ENCODE data around the gene KCNJ2. TPM values are rescaled to one million over a fixed set of nuclear protein-coding genes. Genes with fewer than 3 reads are reported as not detected.

The KCNJ2 gene
- total RNA-seq, 1 donor from 2014 or later, result 1.3 TPM

- TF ChIP-seq CTCF (IDR thresholded peaks at IDR 0.05; ENCODE audit: partially characterized antibody, unreplicated experiment), result no peak
- Mint-ChIP-seq H3K9me3 (ENCODE audit: unreplicated experiment) (no peaks in the 10 kb centered on the region), H3K4me3 (ENCODE audit: unreplicated experiment) (no peak overlapping the region), H3K36me3 (ENCODE audit: unreplicated experiment) (no peaks in the 10 kb centered on the region), H3K27me3 (ENCODE audit: unreplicated experiment) (no peaks in the 10 kb centered on the region), H3K27ac (ENCODE audit: unreplicated experiment) (no peak overlapping the region), H3K4me1 (ENCODE audit: low read depth, unreplicated experiment) (no peaks in the 10 kb centered on the region)
- DNase-seq, result no peak
Observed at GRCh38 chr17:70183508-70183907, 14.2 kb downstream of the KCNJ2 start.

GRCh38 chr17:70184207-70184606, 14.9 kb downstream of the KCNJ2 start:
- no peak overlapping the region for H3K27ac Mint-ChIP-seq (ENCODE audit: unreplicated experiment)
- no peaks in the 10 kb centered on the region for H3K9me3 Mint-ChIP-seq (ENCODE audit: unreplicated experiment)
- no peaks in the 10 kb centered on the region for H3K27me3 Mint-ChIP-seq (ENCODE audit: unreplicated experiment)
- no peaks in the 10 kb centered on the region for H3K4me1 Mint-ChIP-seq (ENCODE audit: low read depth, unreplicated experiment)
- no peaks in the 10 kb centered on the region for H3K36me3 Mint-ChIP-seq (ENCODE audit: unreplicated experiment)
- no peak for TF ChIP-seq CTCF (IDR thresholded peaks at IDR 0.05; ENCODE audit: partially characterized antibody, unreplicated experiment)
- no peak overlapping the region for H3K4me3 Mint-ChIP-seq (ENCODE audit: unreplicated experiment)
- no peak for DNase-seq

- Mint-ChIP-seq H3K27me3 (ENCODE audit: unreplicated experiment) (no peaks in the 10 kb centered on the region), H3K36me3 (ENCODE audit: unreplicated experiment) (no peaks in the 10 kb centered on the region), H3K4me3 (ENCODE audit: unreplicated experiment) (no peak overlapping the region), H3K27ac (ENCODE audit: unreplicated experiment) (no peak overlapping the region), H3K4me1 (ENCODE audit: low read depth, unreplicated experiment) (no peaks in the 10 kb centered on the region), H3K9me3 (ENCODE audit: unreplicated experiment) (no peaks in the 10 kb centered on the region)
- no peak for DNase-seq
- TF ChIP-seq CTCF (IDR thresholded peaks at IDR 0.05; ENCODE audit: partially characterized antibody, unreplicated experiment), result no peak
Observed at GRCh38 chr17:70184770-70185169, 15.4 kb downstream of the KCNJ2 start.

GRCh38 chr17:70185285-70185684, 16.0 kb downstream of the KCNJ2 start:
- Mint-ChIP-seq H3K36me3 (ENCODE audit: unreplicated experiment) (no peaks in the 10 kb centered on the region), H3K9me3 (ENCODE audit: unreplicated experiment) (no peaks in the 10 kb centered on the region), H3K27ac (ENCODE audit: unreplicated experiment) (no peak overlapping the region), H3K27me3 (ENCODE audit: unreplicated experiment) (no peaks in the 10 kb centered on the region), H3K4me3 (ENCODE audit: unreplicated experiment) (no peak overlapping the region), H3K4me1 (ENCODE audit: low read depth, unreplicated experiment) (no peaks in the 10 kb centered on the region)
- TF ChIP-seq CTCF (IDR thresholded peaks at IDR 0.05; ENCODE audit: partially characterized antibody, unreplicated experiment), result no peak
- no peak for DNase-seq

GRCh38 chr17:70187383-70187782, 18.1 kb downstream of the KCNJ2 start:
- Mint-ChIP-seq H3K4me1 (ENCODE audit: low read depth, unreplicated experiment) (no peaks in the 10 kb centered on the region), H3K36me3 (ENCODE audit: unreplicated experiment) (no peaks in the 10 kb centered on the region), H3K9me3 (ENCODE audit: unreplicated experiment) (no peaks in the 10 kb centered on the region), H3K4me3 (ENCODE audit: unreplicated experiment) (no peak overlapping the region), H3K27me3 (ENCODE audit: unreplicated experiment) (no peaks in the 10 kb centered on the region), H3K27ac (ENCODE audit: unreplicated experiment) (no peak overlapping the region)
- no peak for TF ChIP-seq CTCF (IDR thresholded peaks at IDR 0.05; ENCODE audit: partially characterized antibody, unreplicated experiment)
- DNase-seq, result no peak
